SH-SY5Y (cell line): Measurements from ENCODE around the gene BACE1.

Experiments used
- GATA2 ChIP-seq: IDR thresholded peaks from 2 replicates; pipeline ENCODE4 v1.6.1; 2011; ENCODE audit warnings: mild to moderate bottlenecking, low read depth, low read length
- GATA3 ChIP-seq: IDR thresholded peaks from 2 replicates; pipeline ENCODE4 v1.6.1; 2011; ENCODE audit warnings: low read depth, mild to moderate bottlenecking, low read length, moderate library complexity

GRCh38 chr11:117318738-117319137 lies 2.7 kb upstream of the BACE1 start:
- TF ChIP-seq GATA2 (no peak), GATA3 (no peak)
